NCI-H748 treated with DMSO at 0.1 percent for 48 hours (cell line): ENCODE results near the gene FZD2.

Experiments used
- DNase-seq: peaks from one replicate; lab custom pipeline; 2025; lab: John Stamatoyannopoulos, UW

The FZD2 gene

GRCh38 chr17:44607836-44608690, 50.8 kb downstream of the FZD2 start:
- no peak for DNase-seq

GRCh38 chr17:44608727-44609435, 51.6 kb downstream of the FZD2 start:
- DNase-seq = no peak

GRCh38 chr17:44610331-44610730, 53.0 kb downstream of the FZD2 start:
- DNase-seq = no peak
